ENCODE data around the gene CLN6. TPM values are rescaled to one million over a fixed set of nuclear protein-coding genes. Genes with fewer than 3 reads are reported as not detected.
"Not testable (repeated sequence)": the region's sequence is repeated elsewhere in the genome, so short reads cannot be mapped to it uniquely, and the experiment has no call there.

The CLN6 gene
- polyA plus RNA-seq, 4 donors, result 32.7 to 41.4 (median 33.9) TPM

DNA sequence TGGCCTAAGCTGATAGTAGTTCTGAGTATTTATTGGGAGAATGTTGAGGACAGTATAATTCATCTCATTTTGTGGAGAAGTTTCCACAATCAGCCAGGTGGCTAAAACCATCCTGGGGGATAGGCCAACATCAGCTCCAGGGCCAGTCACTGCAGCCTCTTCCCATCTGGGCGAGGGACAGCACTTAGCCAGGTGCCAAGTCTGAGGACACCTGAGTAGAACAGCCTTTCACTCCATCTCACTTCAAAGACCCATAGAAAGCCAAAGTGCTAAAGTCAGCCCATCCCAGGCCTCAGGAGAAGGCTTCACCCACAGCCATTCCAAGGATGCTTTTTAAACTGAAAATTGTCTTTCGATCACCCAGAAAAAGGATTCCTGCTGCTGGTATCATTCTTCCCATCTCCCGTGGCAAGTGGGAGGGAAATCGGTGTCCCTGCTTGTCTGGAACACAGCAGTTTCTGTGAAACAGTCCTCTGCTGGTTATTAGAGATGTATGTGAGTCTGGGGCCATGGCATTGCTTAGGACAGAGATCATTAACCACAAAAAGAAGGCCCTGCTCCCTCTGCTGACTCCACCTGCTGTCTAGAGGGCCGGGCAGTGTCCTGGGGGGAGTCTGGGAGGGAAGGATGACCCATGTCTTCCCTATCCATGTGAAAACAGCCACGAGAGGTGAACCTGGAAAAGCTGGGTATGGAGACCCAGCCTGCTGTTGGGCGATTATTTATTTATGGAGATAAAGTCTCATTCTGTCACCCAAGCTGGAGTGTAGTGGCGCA lies 34.0 kb downstream of the CLN6 start:
- DNase-seq (ENCODE audit: low read depth in 4 of 4, low spot score in 3 of 4), result no peak

DNA sequence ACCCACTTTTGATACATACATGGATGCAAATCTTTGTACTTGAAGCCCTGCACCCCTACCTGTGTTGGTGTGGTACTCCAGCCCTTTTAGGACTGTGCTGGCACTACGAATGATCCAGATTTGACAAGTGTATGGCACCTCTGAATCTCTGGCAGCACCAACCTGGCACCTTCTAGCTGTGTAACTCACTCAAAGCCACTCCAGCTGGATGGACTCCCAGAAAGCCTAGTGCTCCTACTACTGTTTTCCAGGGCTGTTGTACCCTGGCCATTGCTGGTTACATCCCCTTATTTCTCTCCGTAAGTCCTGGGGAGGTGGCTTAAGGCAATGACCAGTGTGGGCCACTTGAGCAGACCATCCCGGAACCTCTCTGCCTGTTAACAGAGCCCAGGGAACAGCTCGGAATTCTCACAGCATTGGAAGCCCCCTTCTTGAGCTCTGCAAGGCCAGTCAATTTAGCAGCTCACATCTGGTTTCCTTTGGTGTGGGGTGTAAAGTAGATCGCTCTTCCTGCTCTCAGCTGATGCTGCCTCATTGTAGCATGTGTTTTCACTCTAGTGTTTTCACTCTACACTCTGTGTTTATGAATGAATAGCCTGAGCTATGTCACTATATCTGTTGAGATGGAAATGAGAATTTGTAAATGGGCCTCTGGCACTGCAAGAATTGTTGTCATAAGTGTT lies 36.6 kb downstream of the CLN6 start:
- DNase-seq (ENCODE audit: low read depth in 4 of 4, low spot score in 3 of 4), result no peak

DNA sequence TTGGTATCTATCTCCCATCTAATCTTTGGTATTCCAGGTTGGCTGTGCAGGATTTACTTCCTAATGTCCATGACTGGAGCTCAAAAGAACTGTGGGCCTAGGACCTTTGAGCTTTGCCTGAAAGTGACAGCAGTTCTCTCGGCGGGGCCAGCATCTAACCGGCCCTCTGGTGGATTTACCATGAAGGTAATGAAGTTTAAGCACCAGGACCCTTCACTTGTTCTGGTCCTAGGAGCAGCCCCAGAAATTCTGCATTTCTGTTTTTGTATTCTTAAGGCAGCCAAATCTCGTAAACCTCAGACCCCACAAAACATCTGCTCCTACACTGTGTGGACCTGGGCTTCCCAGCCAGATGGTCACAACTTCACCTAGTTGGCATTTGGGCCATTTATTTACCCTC lies 37.4 kb downstream of the CLN6 start:
- no peak for DNase-seq (ENCODE audit: low read depth in 4 of 4, low spot score in 3 of 4)

GRCh38 chr15:68191555-68191954 lies 38.0 kb downstream of the CLN6 start:
- DNase-seq (ENCODE audit: low read depth in 4 of 4, low spot score in 3 of 4), result no peak

GRCh38 chr15:68190048-68190447 lies 39.5 kb downstream of the CLN6 start:
- no peak for DNase-seq (ENCODE audit: low read depth in 4 of 4, low spot score in 3 of 4)

GRCh38 chr15:68188647-68189046 lies 40.9 kb downstream of the CLN6 start:
- DNase-seq (ENCODE audit: low read depth in 4 of 4, low spot score in 3 of 4), result no peak

- DNase-seq (ENCODE audit: low read depth in 4 of 4, low spot score in 3 of 4), result no peak
These were observed 42.0 kb downstream of the CLN6 start for GRCh38 chr15:68187559-68187958.

DNA sequence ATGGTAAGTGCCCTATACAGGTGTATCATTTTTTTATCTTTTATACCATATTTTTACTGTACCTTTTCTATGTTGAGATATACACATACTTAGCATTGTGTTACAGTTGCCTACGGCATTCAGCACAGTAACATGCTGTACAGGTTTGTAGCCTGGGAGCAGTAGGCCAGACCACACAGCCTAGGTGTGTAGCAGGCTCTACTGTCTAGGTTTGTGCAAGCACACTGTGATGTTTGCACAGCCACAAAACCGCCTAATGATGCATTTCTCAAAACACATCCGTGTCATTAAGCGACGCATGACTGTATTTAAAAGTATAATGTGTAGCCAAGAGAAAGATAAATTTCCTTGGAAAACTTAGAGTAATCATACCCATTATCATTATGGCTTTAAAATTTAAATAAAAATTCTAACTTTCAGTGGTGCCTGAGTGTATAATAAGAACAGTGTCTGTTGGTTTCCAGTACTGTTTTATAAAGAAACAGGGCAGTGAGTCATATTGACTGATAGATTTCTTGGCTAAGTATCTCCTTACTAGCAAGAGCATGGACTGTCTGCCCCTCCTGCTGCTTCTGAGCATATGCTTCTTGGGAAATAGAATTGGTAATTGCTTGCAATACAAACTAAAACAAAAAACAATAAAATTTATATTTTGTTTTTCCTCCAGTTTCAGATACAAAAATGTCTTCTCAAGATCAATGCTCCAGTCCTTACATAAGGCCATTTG lies 42.7 kb downstream of the CLN6 start:
- DNase-seq (ENCODE audit: low read depth in 4 of 4, low spot score in 3 of 4), result no peak

DNA sequence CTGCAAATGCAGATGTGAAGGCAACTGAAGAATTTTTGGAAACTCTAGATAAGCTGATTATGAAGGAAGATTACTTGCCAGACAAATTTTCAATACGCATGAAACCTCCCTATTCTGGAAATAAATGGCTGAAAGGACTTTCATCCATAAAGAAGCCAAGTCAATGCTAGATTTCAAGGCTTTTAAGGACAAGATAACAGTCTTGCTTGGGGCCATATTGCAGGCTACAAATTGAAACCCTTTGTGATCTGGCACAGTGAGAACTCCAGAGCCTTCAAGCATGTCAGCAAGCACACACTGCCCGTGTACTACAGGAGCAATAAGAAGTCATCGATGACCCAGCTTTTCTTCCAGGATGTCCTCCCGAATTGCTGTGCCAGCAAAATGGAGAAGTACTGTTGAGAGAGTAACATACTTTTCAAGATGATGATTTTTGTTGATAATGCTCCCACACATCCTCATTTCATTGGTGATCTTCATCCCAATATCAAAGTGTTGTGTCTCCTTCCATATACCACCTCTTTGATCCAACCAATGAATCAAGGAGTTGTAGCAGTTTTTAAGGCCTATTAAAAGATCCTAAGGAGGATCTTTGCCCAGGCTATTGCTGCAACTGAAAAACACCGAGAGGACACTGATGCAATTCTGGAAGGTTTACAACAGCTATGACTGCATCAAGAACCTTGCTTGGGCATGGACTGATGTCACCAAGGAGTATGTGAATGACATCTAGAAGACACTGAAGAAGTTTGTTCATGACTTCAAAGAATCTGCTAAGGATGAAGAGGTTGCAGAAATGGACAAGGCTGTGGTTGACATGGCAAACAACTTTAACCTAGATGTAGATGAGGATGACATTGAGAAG lies 44.7 kb downstream of the CLN6 start:
- DNase-seq (ENCODE audit: low read depth in 4 of 4, low spot score in 3 of 4), result no peak

DNA sequence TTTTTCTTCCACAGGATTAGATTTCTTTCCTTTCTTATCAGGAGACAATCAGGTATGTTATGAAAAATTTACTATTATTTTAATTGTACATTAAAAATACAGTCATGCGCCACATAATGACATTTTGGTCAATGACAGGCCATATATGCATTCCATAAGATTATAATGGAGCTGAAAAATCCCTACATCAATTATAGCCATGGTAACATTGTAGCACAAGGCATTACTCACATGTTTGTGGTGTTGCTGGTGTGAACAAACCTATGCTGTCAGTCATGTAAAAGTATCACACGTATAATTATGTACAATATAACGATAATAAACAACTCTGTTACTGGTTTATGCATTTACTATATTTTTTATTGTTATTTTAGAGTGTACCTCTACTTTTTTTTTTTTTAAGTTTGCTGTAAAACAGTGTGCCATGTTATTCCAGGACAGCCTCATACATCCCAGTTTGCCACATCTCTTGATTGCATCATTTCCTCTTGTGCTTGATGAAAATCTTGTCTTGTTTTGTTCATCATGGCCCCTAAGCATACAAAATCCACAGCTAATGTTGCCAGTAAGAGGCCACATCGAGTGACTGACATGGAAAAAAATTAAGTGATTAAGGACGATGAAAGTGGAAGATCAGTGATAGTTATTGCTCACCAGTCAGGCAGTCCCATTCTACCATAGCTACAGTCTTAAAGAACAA lies 45.8 kb downstream of the CLN6 start:
- no peak for DNase-seq (ENCODE audit: low read depth in 4 of 4, low spot score in 3 of 4)

- DNase-seq (ENCODE audit: low read depth in 4 of 4, low spot score in 3 of 4), result no peak
These were observed 51.8 kb downstream of the CLN6 start for GRCh38 chr15:68177742-68178141.

GRCh38 chr15:68176601-68177000 lies 52.9 kb downstream of the CLN6 start:
- no peak for DNase-seq (ENCODE audit: low read depth in 4 of 4, low spot score in 3 of 4)

DNA sequence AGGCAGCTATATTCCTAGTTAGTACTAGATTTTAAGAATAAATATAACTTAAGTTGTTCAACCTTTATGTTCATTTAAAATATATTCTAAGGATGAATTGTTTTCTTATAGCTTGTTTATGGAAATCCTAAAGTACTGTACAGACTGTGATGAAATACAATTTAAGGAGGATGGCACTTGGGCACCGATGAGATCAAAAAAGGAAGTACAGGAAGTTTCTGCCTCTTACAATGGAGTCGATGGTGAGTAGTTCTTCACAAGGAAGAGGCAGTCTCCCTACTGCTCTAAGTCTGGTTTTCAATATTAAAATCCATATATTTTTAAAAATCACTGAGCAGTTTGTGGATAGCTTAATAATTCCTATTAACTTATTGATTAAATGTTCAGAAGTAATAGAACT lies 54.0 kb downstream of the CLN6 start:
- DNase-seq (ENCODE audit: low read depth in 4 of 4, low spot score in 3 of 4), result no peak

DNA sequence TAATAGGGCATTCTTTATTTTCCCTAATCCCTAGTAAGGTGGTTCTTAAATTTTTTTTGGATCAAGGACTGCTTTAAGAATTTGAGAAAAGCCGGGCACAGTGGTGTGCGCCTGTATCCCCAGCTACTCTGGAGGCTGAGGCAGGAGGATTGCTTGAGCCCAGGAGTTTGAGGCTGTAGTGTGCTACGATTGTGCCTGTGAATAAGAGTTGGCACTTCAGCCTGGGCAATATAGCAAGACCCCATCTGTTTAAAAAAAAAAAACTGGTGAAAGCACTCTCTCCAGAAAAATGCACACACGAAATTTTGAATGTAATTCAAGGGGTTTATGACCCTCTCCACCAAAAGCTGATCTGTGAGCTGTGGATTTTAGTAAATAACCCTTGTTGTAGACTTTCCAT lies 56.4 kb downstream of the CLN6 start:
- DNase-seq (ENCODE audit: low read depth in 4 of 4, low spot score in 3 of 4), result no peak

DNA sequence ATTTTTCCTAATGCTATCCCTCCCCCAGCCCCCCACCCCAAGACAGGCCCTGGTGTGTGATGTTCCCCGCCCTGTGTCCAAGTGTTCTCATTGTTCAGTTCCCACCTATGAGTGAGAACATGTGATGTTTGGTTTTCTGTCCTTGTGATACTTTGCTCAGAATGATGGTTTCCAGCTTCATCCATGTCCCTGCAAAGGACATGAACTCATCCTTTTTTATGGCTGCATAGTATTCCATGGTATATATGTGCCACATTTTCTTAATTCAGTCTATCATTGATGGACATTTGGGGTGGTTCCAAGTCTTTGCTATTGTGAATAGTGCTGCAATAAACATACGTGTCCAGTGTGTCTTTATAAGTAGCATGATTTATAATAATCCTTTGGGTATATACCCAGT lies 57.5 kb downstream of the CLN6 start:
- not testable (repeated sequence) for DNase-seq (ENCODE audit: low read depth in 4 of 4, low spot score in 3 of 4)

GRCh38 chr15:68166847-68167246 lies 62.7 kb downstream of the CLN6 start:
- DNase-seq (ENCODE audit: low read depth in 4 of 4, low spot score in 3 of 4), result no peak

DNA sequence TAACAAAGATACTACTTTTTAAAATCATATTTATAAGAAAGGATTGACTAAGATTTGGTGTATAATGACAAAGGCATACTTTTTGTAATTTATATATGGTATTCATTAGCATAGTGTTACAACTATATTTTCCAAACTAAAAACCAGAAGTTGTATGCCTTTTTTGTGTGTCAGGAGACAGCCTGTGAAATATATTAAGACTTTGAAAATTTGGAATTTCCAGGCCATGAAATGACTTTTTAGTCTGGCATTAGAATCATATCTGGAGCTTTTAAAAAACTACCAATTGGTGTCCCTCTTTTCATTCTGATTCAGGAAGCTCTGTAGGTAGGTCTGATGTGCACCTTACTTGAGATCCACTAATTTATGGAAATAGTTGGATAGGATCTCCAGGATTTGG lies 66.3 kb downstream of the CLN6 start:
- no peak for DNase-seq (ENCODE audit: low read depth in 4 of 4, low spot score in 3 of 4)

GRCh38 chr15:68158046-68158628 lies 71.4 kb downstream of the CLN6 start:
- DNase-seq (ENCODE audit: low read depth in 4 of 4, low spot score in 3 of 4), result no peak

DNA sequence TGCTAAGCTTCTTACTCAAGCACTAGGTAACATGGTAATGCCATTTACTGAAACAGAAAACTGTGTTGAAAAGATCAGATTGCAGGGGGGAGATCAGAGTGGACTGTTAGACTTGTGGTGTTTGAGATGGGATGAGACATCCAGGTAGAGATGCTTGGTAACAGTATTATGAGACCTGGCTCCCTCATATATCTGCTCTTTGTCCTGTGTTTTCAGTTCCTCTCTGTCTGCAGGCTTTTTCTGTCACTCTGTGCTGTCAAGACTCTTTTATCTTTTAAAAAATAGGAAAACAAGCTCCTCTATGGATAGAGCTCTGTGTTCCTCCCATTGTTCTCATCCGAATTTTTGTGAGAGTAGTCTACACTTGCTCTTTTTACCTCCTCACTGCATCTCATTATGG lies 72.5 kb downstream of the CLN6 start:
- DNase-seq (ENCODE audit: low read depth in 4 of 4, low spot score in 3 of 4), result no peak

Data from right renal pelvis (tissue), 4 donors.